ENCODE results near the gene TMEM33. TPM values are rescaled to one million over a fixed set of nuclear protein-coding genes. Genes with fewer than 3 reads are reported as not detected.

TMEM33 gene
- total RNA-seq, 1 experiment from 2014 or later, result 42.7 TPM

- no peak for DNase-seq
- Histone ChIP-seq H3K36me3 (replicated peaks; ENCODE audit: control insufficient read depth, insufficient read depth, low read length) (no peaks in the 10 kb centered on the region), H3K4me3 (ENCODE audit: insufficient read depth, low read depth, low read length) (no peak overlapping the region), H3K27me3 (ENCODE audit: control insufficient read depth, insufficient read depth, low read length) (no peaks in the 10 kb centered on the region)
Measured at GRCh38 chr4:41969671-41970070, 34.4 kb downstream of the TMEM33 start.

- Histone ChIP-seq H3K4me3 (ENCODE audit: insufficient read depth, low read depth, low read length) (no peak overlapping the region), H3K36me3 (replicated peaks; ENCODE audit: control insufficient read depth, insufficient read depth, low read length) (no peaks in the 10 kb centered on the region), H3K27me3 (ENCODE audit: control insufficient read depth, insufficient read depth, low read length) (no peaks in the 10 kb centered on the region)
- DNase-seq, result no peak
Measured at GRCh38 chr4:41975341-41975740, 40.1 kb downstream of the TMEM33 start.

GRCh38 chr4:41976775-41977516 lies 41.7 kb downstream of the TMEM33 start:
- H3K27me3 ChIP-seq (ENCODE audit: control insufficient read depth, insufficient read depth, low read length), result no peaks in the 10 kb centered on the region
- no peak for DNase-seq
- H3K4me3 ChIP-seq (ENCODE audit: insufficient read depth, low read depth, low read length), result no peak overlapping the region
- H3K36me3 ChIP-seq (replicated peaks; ENCODE audit: control insufficient read depth, insufficient read depth, low read length), result no peaks in the 10 kb centered on the region

- Histone ChIP-seq H3K36me3 (replicated peaks; ENCODE audit: control insufficient read depth, insufficient read depth, low read length) (no peaks in the 10 kb centered on the region), H3K4me3 (ENCODE audit: insufficient read depth, low read depth, low read length) (no peak overlapping the region), H3K27me3 (ENCODE audit: control insufficient read depth, insufficient read depth, low read length) (no peaks in the 10 kb centered on the region)
- DNase-seq, result no peak
Measured at GRCh38 chr4:41977709-41978108, 42.5 kb downstream of the TMEM33 start.

GRCh38 chr4:41981456-41981855 lies 46.2 kb downstream of the TMEM33 start, which contains the start of gene DCAF4L1:
Gene DCAF4L1, plus strand, starts transcription at chr4:41981756. Its CDS starts 37 bp downstream, at chr4:41981793.
- H3K36me3 ChIP-seq (replicated peaks; ENCODE audit: control insufficient read depth, insufficient read depth, low read length), result no peaks in the 10 kb centered on the region
- no peak within 1 kb of the TSS for H3K4me3 ChIP-seq (ENCODE audit: insufficient read depth, low read depth, low read length)
- no peak for DNase-seq
- no peaks in the 10 kb centered on the region for H3K27me3 ChIP-seq (ENCODE audit: control insufficient read depth, insufficient read depth, low read length)

GRCh38 chr4:41982716-41983115 lies 47.5 kb downstream of the TMEM33 start:
- Histone ChIP-seq H3K36me3 (replicated peaks; ENCODE audit: control insufficient read depth, insufficient read depth, low read length) (no peaks in the 10 kb centered on the region), H3K4me3 (ENCODE audit: insufficient read depth, low read depth, low read length) (no peak overlapping the region)
- no peak for DNase-seq

GRCh38 chr4:41985151-41985550 lies 49.9 kb downstream of the TMEM33 start:
- no peak overlapping the region for H3K4me3 ChIP-seq (ENCODE audit: insufficient read depth, low read depth, low read length)
- no peak for DNase-seq

More at GRCh38 chr4:41982716-41983115, 47.5 kb downstream of the TMEM33 start:
- no peaks in the 10 kb centered on the region for H3K27me3 ChIP-seq (ENCODE audit: control insufficient read depth, insufficient read depth, low read length)

GRCh38 chr4:41989994-41990364 lies 54.8 kb downstream of the TMEM33 start:
- Histone ChIP-seq H3K36me3 (replicated peaks; ENCODE audit: control insufficient read depth, insufficient read depth, low read length) (no peaks in the 10 kb centered on the region), H3K4me3 (ENCODE audit: insufficient read depth, low read depth, low read length) (peak overlapping the region; percentile 96), H3K27me3 (ENCODE audit: control insufficient read depth, insufficient read depth, low read length) (no peaks in the 10 kb centered on the region)
- DNase-seq, result no peak

More at GRCh38 chr4:41985151-41985550, 49.9 kb downstream of the TMEM33 start:
- Histone ChIP-seq H3K36me3 (replicated peaks; ENCODE audit: control insufficient read depth, insufficient read depth, low read length) (no peaks in the 10 kb centered on the region), H3K27me3 (ENCODE audit: control insufficient read depth, insufficient read depth, low read length) (no peaks in the 10 kb centered on the region)

- Histone ChIP-seq H3K27me3 (ENCODE audit: control insufficient read depth, insufficient read depth, low read length) (no peaks in the 10 kb centered on the region), H3K36me3 (replicated peaks; ENCODE audit: control insufficient read depth, insufficient read depth, low read length) (no peaks in the 10 kb centered on the region), H3K4me3 (ENCODE audit: insufficient read depth, low read depth, low read length) (peak within 1 kb of the TSS; percentile 96)
- DNase-seq, result peak; percentile 92
Measured at GRCh38 chr4:41990365-41991111, 55.3 kb downstream of the TMEM33 start, which contains the start of gene SLC30A9. Gene SLC30A9, plus strand, starts transcription at chr4:41990530. Its CDS starts 122 bp downstream, at chr4:41990652.

- Histone ChIP-seq H3K27me3 (ENCODE audit: control insufficient read depth, insufficient read depth, low read length) (no peaks in the 10 kb centered on the region), H3K36me3 (replicated peaks; ENCODE audit: control insufficient read depth, insufficient read depth, low read length) (no peaks in the 10 kb centered on the region), H3K4me3 (ENCODE audit: insufficient read depth, low read depth, low read length) (no peak overlapping the region; the same call in 1 of the 2 replicates)
- DNase-seq, result no peak
Measured at GRCh38 chr4:41991916-41992767, 56.9 kb downstream of the TMEM33 start.

- Histone ChIP-seq H3K36me3 (replicated peaks; ENCODE audit: control insufficient read depth, insufficient read depth, low read length) (no peaks in the 10 kb centered on the region), H3K27me3 (ENCODE audit: control insufficient read depth, insufficient read depth, low read length) (no peaks in the 10 kb centered on the region), H3K4me3 (ENCODE audit: insufficient read depth, low read depth, low read length) (no peak overlapping the region)
- no peak for DNase-seq
Measured at GRCh38 chr4:41992967-41993857, 58.0 kb downstream of the TMEM33 start.

- no peaks in the 10 kb centered on the region for H3K27me3 ChIP-seq (ENCODE audit: control insufficient read depth, insufficient read depth, low read length)
- no peak for DNase-seq
Measured at GRCh38 chr4:41994461-41994985, 59.3 kb downstream of the TMEM33 start.

GRCh38 chr4:41998019-41998418 lies 62.8 kb downstream of the TMEM33 start:
- Histone ChIP-seq H3K27me3 (ENCODE audit: control insufficient read depth, insufficient read depth, low read length) (no peaks in the 10 kb centered on the region), H3K36me3 (replicated peaks; ENCODE audit: control insufficient read depth, insufficient read depth, low read length) (no peaks in the 10 kb centered on the region), H3K4me3 (ENCODE audit: insufficient read depth, low read depth, low read length) (no peak overlapping the region)
- no peak for DNase-seq

More at GRCh38 chr4:41994461-41994985, 59.3 kb downstream of the TMEM33 start:
- no peaks in the 10 kb centered on the region for H3K36me3 ChIP-seq (replicated peaks; ENCODE audit: control insufficient read depth, insufficient read depth, low read length)
- H3K4me3 ChIP-seq (ENCODE audit: insufficient read depth, low read depth, low read length), result no peak overlapping the region
